Ectodermal cell (in vitro differentiated cells): ENCODE results near the gene FAM117B.
A peak's percentile ranks its signal among the peaks of the same experiment; 100 is the strongest.
"Not testable (repeated sequence)": the region's sequence is repeated elsewhere in the genome, so short reads cannot be mapped to it uniquely, and the experiment has no call there.

ENCODE experiments used
- H3K27ac ChIP-seq: 2 replicates; pipeline ENCODE4 v1.7.0; 2013; ENCODE audit warnings: mild to moderate bottlenecking, low read depth, low read length; ENCODE audit not compliant: insufficient read depth, poor library complexity, severe bottlenecking
- H3K27me3 ChIP-seq: 2 replicates; pipeline ENCODE4 v1.7.0; 2013; ENCODE audit warnings: mild to moderate bottlenecking, low read length; ENCODE audit not compliant: insufficient read depth, control insufficient read depth, poor library complexity, severe bottlenecking
- H3K36me3 ChIP-seq: one replicate; pipeline ENCODE4 v1.7.0; 2013; ENCODE audit warnings: low read length; ENCODE audit not compliant: control insufficient read depth, insufficient read depth
- H3K4me1 ChIP-seq: one replicate; pipeline ENCODE4 v1.7.0; 2013; ENCODE audit warnings: low read length; ENCODE audit not compliant: control insufficient read depth, insufficient read depth
- H3K4me3 ChIP-seq: 2 replicates; pipeline ENCODE4 v1.7.0; 2013; ENCODE audit warnings: low read depth, low read length, control low read depth; ENCODE audit not compliant: insufficient read depth
- H3K9me3 ChIP-seq: 2 replicates; pipeline ENCODE4 v1.7.0; 2013; ENCODE audit warnings: mild to moderate bottlenecking, low read length, moderate library complexity; ENCODE audit not compliant: control insufficient read depth
- WGBS, 2 experiments: methylation state at CpG; one replicate each; pipeline ENCODE4 v1.1.7; 2013; ENCODE audit warnings: missing lambda C conversion rate in 2 of 2; 5-methylcytosine and 5-hydroxymethylcytosine counted together

FAM117B gene

DNA sequence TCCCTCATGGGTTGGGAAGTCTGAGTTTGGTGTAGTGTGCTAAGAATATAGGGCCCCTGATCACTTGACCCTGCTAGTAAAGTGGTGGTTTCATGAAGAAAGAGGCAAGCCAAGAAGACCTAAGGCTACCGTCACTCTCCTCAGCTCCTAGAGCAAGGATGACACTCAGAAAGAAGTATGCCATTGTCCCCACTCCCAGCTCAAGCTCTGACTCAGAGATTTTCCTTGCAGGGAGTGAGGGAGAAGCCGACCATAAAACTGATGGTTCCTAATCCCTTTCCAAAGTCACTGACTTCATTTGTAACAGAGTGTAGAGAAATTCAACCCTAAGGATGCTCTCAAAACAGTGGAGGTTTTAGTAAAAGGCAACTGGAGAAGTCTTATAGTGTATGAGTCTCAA, 155.9 kb downstream of the FAM117B start:
- no peaks in the 10 kb centered on the region for H3K27me3 ChIP-seq
- H3K4me3 ChIP-seq: no peak overlapping the region
- no peaks in the 10 kb centered on the region for H3K9me3 ChIP-seq
- H3K27ac ChIP-seq: no peak overlapping the region
- H3K36me3 ChIP-seq: no peaks in the 10 kb centered on the region
- no peaks in the 10 kb centered on the region for H3K4me1 ChIP-seq
- WGBS, 2 experiments: 81% methylated on average over 2 of the region's 2 CpGs

DNA sequence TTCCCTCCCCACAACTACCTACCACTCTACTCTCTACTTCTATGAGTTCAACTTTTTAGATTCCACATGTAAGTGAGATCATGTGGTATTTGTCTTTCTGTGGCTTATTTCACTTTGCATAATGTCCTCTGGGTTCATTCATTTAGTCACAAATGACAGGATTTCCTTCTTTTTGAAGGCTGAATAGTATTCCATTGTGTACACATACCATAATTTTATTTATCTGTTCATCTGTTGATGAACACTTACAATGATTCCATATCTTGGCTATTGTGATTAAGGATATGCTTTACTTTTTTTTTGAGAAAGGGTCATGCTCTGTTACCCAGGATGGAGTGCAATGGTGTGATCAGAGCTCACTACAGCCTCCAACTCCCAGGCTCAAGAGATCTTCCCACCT, 163.2 kb downstream of the FAM117B start:
- Histone ChIP-seq H3K9me3 (no peaks in the 10 kb centered on the region), H3K27me3 (no peaks in the 10 kb centered on the region), H3K4me3 (no peak overlapping the region), H3K27ac (no peak overlapping the region), H3K4me1 (no peaks in the 10 kb centered on the region), H3K36me3 (no peaks in the 10 kb centered on the region)

DNA sequence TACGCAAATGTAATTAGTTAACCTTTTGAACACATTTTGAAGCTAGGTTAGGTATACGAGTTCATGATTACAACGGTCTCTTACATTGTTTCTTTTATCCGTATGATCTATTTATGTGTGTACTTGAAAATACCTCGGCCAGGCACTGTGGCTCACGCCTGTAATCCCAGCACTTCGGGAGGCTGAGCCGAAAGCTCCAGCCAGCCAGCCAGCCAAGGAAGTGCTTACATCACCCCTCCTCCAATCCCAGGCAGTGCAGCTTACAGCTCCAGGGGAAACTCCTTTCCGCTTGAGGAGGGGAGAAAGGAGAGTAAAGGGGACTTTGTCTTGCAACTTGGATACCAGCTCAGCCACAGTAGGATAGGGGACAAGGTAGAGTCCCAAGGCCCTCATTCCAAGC, 171.1 kb downstream of the FAM117B start:
- WGBS, 2 experiments: 47 to 54% methylated on average over 8 to 9 of the region's 9 CpGs
- not testable (repeated sequence) for H3K4me1 ChIP-seq, H3K36me3 ChIP-seq, H3K4me3 ChIP-seq, H3K9me3 ChIP-seq, H3K27me3 ChIP-seq
- peak overlapping the region; percentile 26 for H3K27ac ChIP-seq

GRCh38 chr2:202807431-202808138, 172.8 kb downstream of the FAM117B start:
- not testable (repeated sequence) for H3K36me3 ChIP-seq, H3K4me3 ChIP-seq, H3K9me3 ChIP-seq, H3K4me1 ChIP-seq, H3K27ac ChIP-seq, H3K27me3 ChIP-seq
- 97 to 98% methylated on average over 1 of the region's 1 CpG for WGBS, 2 experiments

GRCh38 chr2:202808754-202809153, 174.0 kb downstream of the FAM117B start:
- WGBS, 2 experiments: 85 to 89% methylated on average over 3 of the region's 3 CpGs
- H3K4me3 ChIP-seq: no peak overlapping the region
- no peaks in the 10 kb centered on the region for H3K36me3 ChIP-seq
- no peak overlapping the region for H3K27ac ChIP-seq
- no peaks in the 10 kb centered on the region for H3K9me3 ChIP-seq
- peaks cover 3% of the 10 kb centered on the region for H3K4me1 ChIP-seq
- H3K27me3 ChIP-seq: no peaks in the 10 kb centered on the region

DNA sequence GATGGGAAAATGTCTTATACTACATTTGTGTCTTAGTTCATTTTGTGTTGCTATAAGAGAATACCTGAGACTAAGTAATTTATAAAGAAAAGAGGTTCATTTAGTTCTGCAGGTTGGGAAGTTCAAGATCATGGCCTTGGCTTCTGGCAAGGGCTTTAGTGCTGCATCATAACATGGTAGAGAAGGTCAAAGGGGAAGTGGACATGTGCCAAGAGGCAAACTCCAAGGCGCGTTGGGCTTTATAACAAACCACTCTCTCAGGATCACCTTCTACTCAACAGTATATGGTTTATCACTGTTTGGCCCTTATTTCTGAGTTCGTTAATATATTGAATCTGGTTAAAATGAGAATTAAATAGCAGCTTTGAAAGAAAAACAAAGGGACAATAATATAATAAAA, 178.6 kb downstream of the FAM117B start:
- no peak overlapping the region for H3K27ac ChIP-seq
- WGBS, 2 experiments: 96% methylated on average over 3 of the region's 3 CpGs
- H3K27me3 ChIP-seq: no peaks in the 10 kb centered on the region
- no peaks in the 10 kb centered on the region for H3K4me1 ChIP-seq
- H3K4me3 ChIP-seq: no peak overlapping the region
- no peaks in the 10 kb centered on the region for H3K36me3 ChIP-seq
- H3K9me3 ChIP-seq: no peaks in the 10 kb centered on the region

DNA sequence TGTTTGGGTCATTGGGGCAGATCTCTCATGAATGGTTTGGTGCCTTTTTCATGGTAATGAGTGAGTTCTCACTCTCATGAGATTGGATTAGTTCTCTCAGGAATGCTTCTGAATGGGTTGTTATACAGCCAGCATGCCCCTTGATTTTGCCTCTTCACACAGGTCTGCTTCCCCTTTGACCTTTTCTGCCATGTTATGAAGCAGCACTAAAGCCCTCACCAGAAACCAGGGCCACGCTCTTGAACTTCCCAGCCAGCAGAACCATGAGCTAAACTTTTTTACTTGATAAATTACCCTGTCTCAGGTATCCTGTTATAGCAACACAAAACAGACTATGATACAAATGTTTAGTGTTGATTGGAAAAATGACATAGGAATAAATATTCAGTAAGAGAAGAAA, 179.5 kb downstream of the FAM117B start:
- Histone ChIP-seq H3K4me1 (no peaks in the 10 kb centered on the region), H3K27ac (no peak overlapping the region), H3K4me3 (no peak overlapping the region), H3K9me3 (no peaks in the 10 kb centered on the region), H3K36me3 (no peaks in the 10 kb centered on the region), H3K27me3 (no peaks in the 10 kb centered on the region)
- 93 to 95% methylated on average over 1 of the region's 1 CpG for WGBS, 2 experiments

GRCh38 chr2:202815548-202816360, 181.0 kb downstream of the FAM117B start:
- Histone ChIP-seq H3K27me3 (no peaks in the 10 kb centered on the region), H3K4me3 (no peak overlapping the region), H3K9me3 (no peaks in the 10 kb centered on the region), H3K27ac (no peak overlapping the region), H3K36me3 (no peaks in the 10 kb centered on the region), H3K4me1 (no peaks in the 10 kb centered on the region)
- 93 to 94% methylated on average over 4 of the region's 4 CpGs for WGBS, 2 experiments

GRCh38 chr2:202817771-202818170, 183.0 kb downstream of the FAM117B start:
- no peaks in the 10 kb centered on the region for H3K27me3 ChIP-seq
- no CpG with 5 or more reads among the region's 1 CpG for WGBS, 2 experiments
- no peaks in the 10 kb centered on the region for H3K4me1 ChIP-seq
- H3K27ac ChIP-seq: no peak overlapping the region
- H3K9me3 ChIP-seq: no peaks in the 10 kb centered on the region
- no peaks in the 10 kb centered on the region for H3K36me3 ChIP-seq
- H3K4me3 ChIP-seq: no peak overlapping the region

GRCh38 chr2:202818321-202818720, 183.6 kb downstream of the FAM117B start:
- H3K36me3 ChIP-seq: no peaks in the 10 kb centered on the region
- H3K4me1 ChIP-seq: no peaks in the 10 kb centered on the region
- H3K27me3 ChIP-seq: no peaks in the 10 kb centered on the region
- no peak overlapping the region for H3K27ac ChIP-seq
- no peaks in the 10 kb centered on the region for H3K9me3 ChIP-seq
- H3K4me3 ChIP-seq: no peak overlapping the region
- 88 to 91% methylated on average over 3 of the region's 3 CpGs for WGBS, 2 experiments
